RWPE2 (cell line): ENCODE results near the gene GNG8.

Experiments used
- ATAC-seq: fragments of 200-7000 bp; cut with Tn5 transposase; 3 replicates; pipeline ENCODE4 v1.9.1; 2021; ENCODE audit warnings: low read depth
- DNase-seq: peaks from one replicate; pipeline ENCODE4 v3.0.0-alpha.2; 2020; ENCODE audit warnings: low spot score
- H3K27ac ChIP-seq: fragments of 450-650 bp; 2 replicates; pipeline ENCODE4 v1.5.1; 2017; ENCODE audit warnings: mild to moderate bottlenecking; ENCODE audit not compliant: poor library complexity, severe bottlenecking
- H3K27me3 ChIP-seq: fragments of 250-450 bp; sonication (Bioruptor Pico); 2 replicates; pipeline ENCODE4 v1.5.1; 2021; ENCODE audit warnings: mild to moderate bottlenecking, moderate library complexity; ENCODE audit not compliant: insufficient read depth, poor library complexity, severe bottlenecking
- H3K36me3 ChIP-seq: fragments of 250-450 bp; sonication (Bioruptor Pico); 2 replicates; pipeline ENCODE4 v1.5.1; 2020; ENCODE audit warnings: low read depth, mild to moderate bottlenecking, moderate library complexity
- H3K4me1 ChIP-seq: fragments of 250-450 bp; sonication (Bioruptor Pico); 2 replicates; pipeline ENCODE4 v1.5.1; 2021; ENCODE audit warnings: mild to moderate bottlenecking, moderate library complexity; ENCODE audit not compliant: insufficient read depth, poor library complexity, severe bottlenecking
- H3K4me3 ChIP-seq: fragments of 250-450 bp; sonication (Bioruptor Pico); 2 replicates; pipeline ENCODE4 v1.5.1; 2021; ENCODE audit warnings: mild to moderate bottlenecking, moderate library complexity; ENCODE audit not compliant: severe bottlenecking
- H3K9me3 ChIP-seq: fragments of 250-450 bp; sonication (Bioruptor Pico); 2 replicates; pipeline ENCODE4 v1.5.1; 2021; ENCODE audit warnings: mild to moderate bottlenecking, moderate library complexity; ENCODE audit not compliant: severe bottlenecking
- CTCF ChIP-seq: fragments of 450-650 bp; IDR thresholded peaks from one replicate; pipeline ENCODE4 v1.5.1; 2017; ENCODE audit warnings: mild to moderate bottlenecking, moderate library complexity; ENCODE audit not compliant: poor library complexity, severe bottlenecking

Gene GNG8

GRCh38 chr19:46621191-46622117, 14.5 kb downstream of the GNG8 start:
- Histone ChIP-seq H3K27me3 (no peaks in the 10 kb centered on the region), H3K4me3 (no peak overlapping the region), H3K36me3 (no peaks in the 10 kb centered on the region), H3K9me3 (no peaks in the 10 kb centered on the region), H3K27ac (no peak overlapping the region), H3K4me1 (peaks cover 7% of the 10 kb centered on the region)
- TF ChIP-seq CTCF, result no peak
- no peak for ATAC-seq
- peak; percentile 47 for DNase-seq

GRCh38 chr19:46620716-46621115, 15.3 kb downstream of the GNG8 start:
- H3K27ac ChIP-seq, result no peak overlapping the region
- H3K36me3 ChIP-seq, result no peaks in the 10 kb centered on the region
- DNase-seq, result no peak
- no peak for ATAC-seq
- H3K4me1 ChIP-seq, result peaks cover 7% of the 10 kb centered on the region
- H3K9me3 ChIP-seq, result no peaks in the 10 kb centered on the region
- H3K4me3 ChIP-seq, result no peak overlapping the region
- H3K27me3 ChIP-seq, result no peaks in the 10 kb centered on the region
- TF ChIP-seq CTCF, result no peak

- H3K27ac ChIP-seq, result no peak overlapping the region
- ATAC-seq (no peak), DNase-seq (no peak)
- H3K27me3 ChIP-seq, result no peaks in the 10 kb centered on the region
- H3K36me3 ChIP-seq, result no peaks in the 10 kb centered on the region
- peaks cover 4% of the 10 kb centered on the region for H3K4me1 ChIP-seq
- H3K9me3 ChIP-seq, result no peaks in the 10 kb centered on the region
- no peak for TF ChIP-seq CTCF
- H3K4me3 ChIP-seq, result no peak overlapping the region
Measured at GRCh38 chr19:46620267-46620666, 15.7 kb downstream of the GNG8 start.

- DNase-seq, result no peak
- H3K4me1 ChIP-seq, result no peaks in the 10 kb centered on the region
- H3K36me3 ChIP-seq, result no peaks in the 10 kb centered on the region
- no peak for TF ChIP-seq CTCF
- ATAC-seq, result no peak
- no peaks in the 10 kb centered on the region for H3K9me3 ChIP-seq
- H3K27ac ChIP-seq, result no peak overlapping the region
- H3K27me3 ChIP-seq, result no peaks in the 10 kb centered on the region
- no peak overlapping the region for H3K4me3 ChIP-seq
Measured at GRCh38 chr19:46618670-46619231, 17.3 kb downstream of the GNG8 start.

- no peak for ATAC-seq
- Histone ChIP-seq H3K4me3 (no peak overlapping the region), H3K9me3 (no peaks in the 10 kb centered on the region), H3K4me1 (no peaks in the 10 kb centered on the region), H3K36me3 (no peaks in the 10 kb centered on the region), H3K27me3 (no peaks in the 10 kb centered on the region), H3K27ac (no peak overlapping the region)
- TF ChIP-seq CTCF, result no peak
- no peak for DNase-seq
Measured at GRCh38 chr19:46617601-46618000, 18.4 kb downstream of the GNG8 start.
